Astrocyte (in vitro differentiated cells and primary cell): Measurements from ENCODE around the gene KRT84. TPM values are rescaled to one million over a fixed set of nuclear protein-coding genes. Genes with fewer than 3 reads are reported as not detected.

Source experiments
- DNase-seq: peaks from one replicate; pipeline ENCODE4 v3.0.0-alpha.2; 2010; ENCODE audit warnings: low read depth
- FAIRE-seq: peaks from 2 replicates; lab custom pipeline; 2011; peaks lifted over from hg19 to GRCh38; lab: Jason Lieb, UNC
- H2AFZ ChIP-seq: 2 replicates; pipeline ENCODE4 v1.6.0; 2012; ENCODE audit warnings: low read depth, low read length, inconsistent platforms
- H3K27ac ChIP-seq: 2 replicates; pipeline ENCODE4 v1.5.1; 2011; ENCODE audit warnings: low read depth, low read length, inconsistent platforms
- H3K27me3 ChIP-seq: 2 replicates; pipeline ENCODE4 v1.6.0; 2011; ENCODE audit warnings: low read length, inconsistent platforms; ENCODE audit not compliant: insufficient read depth
- H3K36me3 ChIP-seq: 2 replicates; pipeline ENCODE4 v1.5.1; 2011; ENCODE audit warnings: low read length, inconsistent platforms; ENCODE audit not compliant: insufficient read depth
- H3K4me1 ChIP-seq: 2 replicates; pipeline ENCODE4 v1.5.1; 2011; ENCODE audit warnings: low read length, inconsistent platforms; ENCODE audit not compliant: insufficient read depth
- H3K4me2 ChIP-seq: 2 replicates; pipeline ENCODE4 v1.6.0; 2012; ENCODE audit warnings: low read length, inconsistent platforms
- H3K4me3 ChIP-seq: 2 replicates; pipeline ENCODE4 v1.5.1; 2011; ENCODE audit warnings: low read depth, mild to moderate bottlenecking, low read length, inconsistent platforms; ENCODE audit not compliant: insufficient read depth
- H3K79me2 ChIP-seq: 2 replicates; pipeline ENCODE4 v1.6.0; 2012; ENCODE audit warnings: mild to moderate bottlenecking, low read length, inconsistent platforms; ENCODE audit not compliant: insufficient read depth
- H3K9ac ChIP-seq: 2 replicates; pipeline ENCODE4 v1.6.0; 2012; ENCODE audit warnings: mild to moderate bottlenecking, low read length, inconsistent platforms
- H3K9me3 ChIP-seq: 2 replicates; pipeline ENCODE4 v1.5.1; 2012; ENCODE audit warnings: low read depth, mild to moderate bottlenecking, low read length, inconsistent platforms; ENCODE audit not compliant: insufficient read depth
- H4K20me1 ChIP-seq: 2 replicates; pipeline ENCODE4 v1.6.0; 2012; ENCODE audit warnings: low read length, inconsistent platforms; ENCODE audit not compliant: insufficient read depth
- H3K27ac Mint-ChIP-seq: one replicate; pipeline ENCODE4 v1.8.0; 2021; ENCODE audit warnings: mild to moderate bottlenecking, mixed read lengths; ENCODE audit not compliant: unreplicated experiment
- H3K27me3 Mint-ChIP-seq: one replicate; pipeline ENCODE4 v1.8.0; 2021; ENCODE audit warnings: low read depth, mixed read lengths; ENCODE audit not compliant: unreplicated experiment
- H3K36me3 Mint-ChIP-seq: one replicate; pipeline ENCODE4 v1.8.0; 2021; ENCODE audit warnings: low read depth, mixed read lengths; ENCODE audit not compliant: unreplicated experiment
- H3K4me1 Mint-ChIP-seq: one replicate; pipeline ENCODE4 v1.8.0; 2021; ENCODE audit warnings: low read depth, mixed read lengths; ENCODE audit not compliant: unreplicated experiment
- H3K4me3 Mint-ChIP-seq: one replicate; pipeline ENCODE4 v1.8.0; 2021; ENCODE audit warnings: mild to moderate bottlenecking, moderate library complexity, mixed read lengths; ENCODE audit not compliant: unreplicated experiment
- H3K9me3 Mint-ChIP-seq: one replicate; pipeline ENCODE4 v1.8.0; 2021; ENCODE audit warnings: mild to moderate bottlenecking, mixed read lengths; ENCODE audit not compliant: unreplicated experiment
- CTCF ChIP-seq: IDR thresholded peaks from 2 replicates; pipeline ENCODE4 v1.5.1; 2011; ENCODE audit warnings: low read depth, mild to moderate bottlenecking, inconsistent platforms, low read length, moderate library complexity; ENCODE audit not compliant: insufficient read depth
- EZH2 ChIP-seq: IDR thresholded peaks from 2 replicates; pipeline ENCODE4 v1.6.1; 2012; ENCODE audit warnings: mild to moderate bottlenecking, low read length, inconsistent platforms; ENCODE audit not compliant: insufficient read depth
- total RNA-seq: library from RNA; stranded (reverse); gene quantifications from 2 replicates; pipeline ENCODE4 v1.2.1, GENCODE V29; 2021

Gene KRT84
- total RNA-seq, 1 donor from 2014 or later = not detected

GRCh38 chr12:52417740-52418139, 32.3 kb upstream of the KRT84 start:
- TF ChIP-seq EZH2 (no peak), CTCF (no peak)
- H3K4me1 Mint-ChIP-seq = peaks cover 32% of the 10 kb centered on the region
- peak overlapping the region; percentile 58 for H3K27ac Mint-ChIP-seq
- Histone ChIP-seq H2AFZ (no peak overlapping the region), H3K4me2 (no peak overlapping the region), H3K9me3 (no peaks in the 10 kb centered on the region), H3K27me3 (no peaks in the 10 kb centered on the region), H3K4me3 (no peak overlapping the region), H3K79me2 (no peaks in the 10 kb centered on the region), H3K9ac (no peak overlapping the region), H3K36me3 (no peaks in the 10 kb centered on the region), H3K4me1 (peaks cover 9% of the 10 kb centered on the region), H4K20me1 (no peaks in the 10 kb centered on the region), H3K27ac (no peak overlapping the region)
- FAIRE-seq (no peak), DNase-seq (no peak)
- H3K27me3 Mint-ChIP-seq = peaks cover 12% of the 10 kb centered on the region
- no peaks in the 10 kb centered on the region for H3K36me3 Mint-ChIP-seq
- no peaks in the 10 kb centered on the region for H3K9me3 Mint-ChIP-seq
- H3K4me3 Mint-ChIP-seq = no peak overlapping the region

- Histone ChIP-seq H3K79me2 (no peaks in the 10 kb centered on the region), H3K4me3 (no peak overlapping the region), H3K9me3 (no peaks in the 10 kb centered on the region), H3K27me3 (no peaks in the 10 kb centered on the region), H3K27ac (no peak overlapping the region), H2AFZ (no peak overlapping the region), H4K20me1 (no peaks in the 10 kb centered on the region), H3K36me3 (no peaks in the 10 kb centered on the region), H3K4me1 (peaks cover 9% of the 10 kb centered on the region), H3K9ac (no peak overlapping the region), H3K4me2 (no peak overlapping the region)
- no peaks in the 10 kb centered on the region for H3K9me3 Mint-ChIP-seq
- no peak for DNase-seq
- peaks cover 16% of the 10 kb centered on the region for H3K27me3 Mint-ChIP-seq
- TF ChIP-seq EZH2 (no peak), CTCF (no peak)
- FAIRE-seq = no peak
- H3K4me1 Mint-ChIP-seq = peaks cover 32% of the 10 kb centered on the region
- H3K4me3 Mint-ChIP-seq = no peak overlapping the region
- H3K27ac Mint-ChIP-seq = peak overlapping the region; percentile 58
- no peaks in the 10 kb centered on the region for H3K36me3 Mint-ChIP-seq
Observed at GRCh38 chr12:52416795-52417194, 31.3 kb upstream of the KRT84 start.

- FAIRE-seq = no peak
- TF ChIP-seq EZH2 (no peak), CTCF (no peak)
- Histone ChIP-seq H3K27ac (no peak overlapping the region), H3K27me3 (no peaks in the 10 kb centered on the region), H3K4me3 (no peak overlapping the region), H3K36me3 (no peaks in the 10 kb centered on the region), H3K9ac (no peak overlapping the region), H2AFZ (no peak overlapping the region), H3K9me3 (no peaks in the 10 kb centered on the region), H3K4me1 (peaks cover 9% of the 10 kb centered on the region), H4K20me1 (no peaks in the 10 kb centered on the region), H3K4me2 (no peak overlapping the region), H3K79me2 (no peaks in the 10 kb centered on the region)
- Mint-ChIP-seq H3K4me3 (no peak overlapping the region), H3K27me3 (peaks cover 17% of the 10 kb centered on the region), H3K4me1 (peaks cover 31% of the 10 kb centered on the region), H3K9me3 (peaks cover 3% of the 10 kb centered on the region), H3K36me3 (no peaks in the 10 kb centered on the region), H3K27ac (no peak overlapping the region)
- DNase-seq = peak; percentile 55
Observed at GRCh38 chr12:52415870-52416750, 30.7 kb upstream of the KRT84 start.
